Neutrophil (primary cell): Measurements from ENCODE around the gene DCAF4L1.

Source experiments
- H3K27ac ChIP-seq: fragments of 200-600 bp; sonication (generic); 2 replicates; pipeline ENCODE4 v1.5.1; 2016; ENCODE audit warnings: mild to moderate bottlenecking, moderate library complexity
- H3K27me3 ChIP-seq: fragments of 200-600 bp; sonication (generic); 2 replicates; pipeline ENCODE4 v1.6.0; 2016; ENCODE audit warnings: mild to moderate bottlenecking
- H3K36me3 ChIP-seq: fragments of 200-600 bp; sonication (generic); 2 replicates; pipeline ENCODE4 v1.5.1; 2017
- H3K4me1 ChIP-seq, 2 experiments: fragments of 200-600 bp in 1 of 2; sonication (generic) in 1 of 2; 1 replicate in 1 of 2; 2 replicates in 1 of 2; pipeline versions ENCODE4 v1.5.1 to v1.6.1; 2013 to 2016; ENCODE audit warnings: low read depth in 1 of 2, low read length in 1 of 2, mild to moderate bottlenecking in 1 of 2, moderate library complexity in 1 of 2; ENCODE audit not compliant: control insufficient read depth in 1 of 2, insufficient read depth in 1 of 2
- H3K4me3 ChIP-seq, 2 experiments: fragments of 200-600 bp in 1 of 2; sonication (generic) in 1 of 2; 1 replicate in 1 of 2; 2 replicates in 1 of 2; pipeline ENCODE4 v1.5.1; 2013 to 2016; ENCODE audit warnings: low read depth in 1 of 2, low read length in 1 of 2, mild to moderate bottlenecking in 1 of 2, moderate library complexity in 1 of 2
- H3K9me3 ChIP-seq: fragments of 200-600 bp; sonication (generic); 2 replicates; pipeline ENCODE4 v1.5.1; 2016
- CTCF ChIP-seq: fragments of 200-600 bp; sonication (generic); IDR thresholded peaks from 2 replicates; pipeline ENCODE4 v1.5.1; 2016; ENCODE audit warnings: antibody characterized with exemption

The DCAF4L1 gene

GRCh38 chr4:41975341-41975740 is 6.2 kb upstream of the DCAF4L1 start:
- Histone ChIP-seq H3K27me3 (no peaks in the 10 kb centered on the region), H3K27ac (no peak overlapping the region), H3K4me3 (no peak overlapping the region), H3K9me3 (no peaks in the 10 kb centered on the region), H3K36me3 (no peaks in the 10 kb centered on the region), H3K4me1 (no peaks in the 10 kb centered on the region)
- no peak for TF ChIP-seq CTCF

GRCh38 chr4:41976775-41977516 is 4.6 kb upstream of the DCAF4L1 start:
- Histone ChIP-seq H3K9me3 (no peaks in the 10 kb centered on the region), H3K36me3 (no peaks in the 10 kb centered on the region), H3K4me1 (no peaks in the 10 kb centered on the region), H3K4me3 (no peak overlapping the region), H3K27ac (no peak overlapping the region), H3K27me3 (no peaks in the 10 kb centered on the region)
- TF ChIP-seq CTCF: no peak

GRCh38 chr4:41977709-41978108 is 3.8 kb upstream of the DCAF4L1 start:
- H3K4me1 ChIP-seq: no peaks in the 10 kb centered on the region
- TF ChIP-seq CTCF: no peak
- no peaks in the 10 kb centered on the region for H3K36me3 ChIP-seq
- no peak overlapping the region for H3K4me3 ChIP-seq
- no peaks in the 10 kb centered on the region for H3K9me3 ChIP-seq
- no peak overlapping the region for H3K27ac ChIP-seq
- no peaks in the 10 kb centered on the region for H3K27me3 ChIP-seq

GRCh38 chr4:41982716-41983115 is 1.2 kb downstream of the DCAF4L1 start:
- no peaks in the 10 kb centered on the region for H3K4me1 ChIP-seq

GRCh38 chr4:41985151-41985550 is 3.6 kb downstream of the DCAF4L1 start:
- Histone ChIP-seq H3K27me3 (peaks cover 20% of the 10 kb centered on the region), H3K36me3 (no peaks in the 10 kb centered on the region), H3K4me1 (peaks cover 6 to 8% of the 10 kb centered on the region in 2 experiments), H3K9me3 (no peaks in the 10 kb centered on the region), H3K27ac (no peak overlapping the region), H3K4me3 (no peak overlapping the region)
- TF ChIP-seq CTCF: no peak

More at GRCh38 chr4:41982716-41983115, 1.2 kb downstream of the DCAF4L1 start:
- Histone ChIP-seq H3K27me3 (peaks cover 13% of the 10 kb centered on the region), H3K9me3 (no peaks in the 10 kb centered on the region), H3K36me3 (no peaks in the 10 kb centered on the region), H3K4me3 (no peak overlapping the region), H3K27ac (no peak overlapping the region)
- TF ChIP-seq CTCF: no peak
